HepG2 (cell line): ENCODE measurements around the gene LRFN2. TPM values are rescaled to one million over a fixed set of nuclear protein-coding genes. Genes with fewer than 3 reads are reported as not detected.

ENCODE experiments used
- ATAC-seq: fragments of 200-7000 bp; cut with Tn5 transposase; 3 replicates; pipeline ENCODE4 v1.9.1; 2020; ENCODE audit warnings: mild to moderate bottlenecking, moderate library complexity
- BruUV-seq: library from RNA; stranded (reverse); fragments of 400-500 nt; replicated peaks from 2 replicates; lab custom pipeline; 2021; lab: Mats Ljungman, UMichigan
- CTCF ChIA-PET: fragments of 300-600 bp; formaldehyde crosslinking; extraction: SDS; loops from one replicate; lab custom pipeline; 2021; ENCODE audit warnings: low total read pairs, inconsistent platforms, low intra/inter-chr PET ratio; lab: Yijun Ruan, JAX
- POLR2A ChIA-PET: fragments of 350-600 bp; sonication (Branson Sonifier 250); formaldehyde crosslinking; loops from one replicate; lab custom pipeline; 2020; ENCODE audit warnings: antibody characterized with exemption, inconsistent platforms; lab: Yijun Ruan, JAX
- DNase-seq: peaks from one replicate; pipeline ENCODE4 v3.0.0-alpha.2; 2015; ENCODE audit warnings: low spot score
- FAIRE-seq: peaks from 3 replicates; lab custom pipeline; 2011; peaks lifted over from hg19 to GRCh38; lab: Jason Lieb, UNC
- H2AFZ ChIP-seq: one replicate; pipeline ENCODE4 v1.6.1; 2011; ENCODE audit warnings: low read length, inconsistent platforms
- H3K27ac ChIP-seq: fragments of 300-600 bp; 3 replicates; pipeline ENCODE4 v1.8.0; 2011; ENCODE audit warnings: mixed run types, mild to moderate bottlenecking, mixed read lengths, low read length, inconsistent platforms; ENCODE audit not compliant: insufficient read depth; ENCODE audit errors: extremely low read length
- H3K27me3 ChIP-seq, 2 experiments: fragments of 200-600 bp in 1 of 2; 2 replicates in 1 of 2; 3 replicates in 1 of 2; pipeline versions ENCODE4 v1.6.0 to v1.8.0; 2011; ENCODE audit warnings: low read length in 2 of 2, mild to moderate bottlenecking in 2 of 2, moderate library complexity in 2 of 2, inconsistent platforms in 1 of 2; ENCODE audit not compliant: insufficient read depth in 2 of 2, control insufficient read depth in 1 of 2
- H3K36me3 ChIP-seq, 2 experiments: fragments of 200-600 bp in 1 of 2; replicated peaks in 1 of 2; 2 replicates in 1 of 2; 3 replicates in 1 of 2; pipeline versions ENCODE4 v1.5.1 to v1.8.0; 2011; ENCODE audit warnings: low read length in 2 of 2, inconsistent platforms in 1 of 2; ENCODE audit not compliant: insufficient read depth in 2 of 2, control insufficient read depth in 1 of 2
- H3K4me1 ChIP-seq: 2 replicates; pipeline ENCODE4 v1.5.1; 2012; ENCODE audit warnings: low read length, inconsistent platforms; ENCODE audit not compliant: insufficient read depth
- H3K4me2 ChIP-seq: 2 replicates; pipeline ENCODE4 v1.6.0; 2011; ENCODE audit warnings: low read depth, low read length, inconsistent platforms
- H3K4me3 ChIP-seq, 3 experiments: fragments of 200-600 bp in 1 of 3; sonication (generic), shearing (Covaris generic) in 1 of 3; replicated peaks in 1 of 3; 2 replicates each; pipeline ENCODE4 v1.5.1; 2011 to 2016; ENCODE audit warnings: low read length in 3 of 3, inconsistent platforms in 2 of 3, low read depth in 2 of 3, mild to moderate bottlenecking in 2 of 3, control low read depth in 1 of 3, mixed read lengths in 1 of 3; ENCODE audit not compliant: insufficient read depth in 1 of 3
- H3K79me2 ChIP-seq: one replicate; pipeline ENCODE4 v1.6.1; 2011; ENCODE audit warnings: low read length, inconsistent platforms; ENCODE audit not compliant: insufficient read depth
- H3K9ac ChIP-seq: 2 replicates; pipeline ENCODE4 v1.6.0; 2011; ENCODE audit warnings: mild to moderate bottlenecking, low read depth, low read length, inconsistent platforms; ENCODE audit not compliant: insufficient read depth
- H3K9me3 ChIP-seq: 2 replicates; pipeline ENCODE4 v1.5.1; 2012; ENCODE audit warnings: mild to moderate bottlenecking, low read length
- H4K20me1 ChIP-seq: 2 replicates; pipeline ENCODE4 v1.6.0; 2011; ENCODE audit warnings: inconsistent platforms, mild to moderate bottlenecking, low read length, moderate library complexity; ENCODE audit not compliant: insufficient read depth
- CREB1 ChIP-seq, 2 experiments: fragments of 450-650 bp in 1 of 2; IDR thresholded peaks; 2 replicates each; pipeline ENCODE4 v1.6.1; 2016 to 2017; ENCODE audit warnings: control low read depth in 1 of 2, mild to moderate bottlenecking in 1 of 2, missing compliant biosample characterization in 1 of 2, missing genetic modification characterization in 1 of 2
- GMEB2 ChIP-seq: IDR thresholded peaks from 2 replicates; pipeline ENCODE4 v1.6.1; 2016; ENCODE audit warnings: missing biosample characterization, missing genetic modification reagents, low read depth
- HNF4A ChIP-seq: sonication (generic); formaldehyde crosslinking; IDR thresholded peaks from 2 replicates; pipeline ENCODE4 v1.4.0; 2020; ENCODE audit warnings: missing genetic modification reagents
- KDM4B ChIP-seq: sonication (generic); formaldehyde crosslinking; IDR thresholded peaks from 2 replicates; pipeline ENCODE4 v1.4.0; 2020; ENCODE audit warnings: missing genetic modification reagents
- MAZ ChIP-seq, 2 experiments: sonication (generic) in 1 of 2; formaldehyde crosslinking in 1 of 2; IDR thresholded peaks; 2 replicates each; pipeline versions ENCODE4 v1.5.0 to v1.6.1; 2012 to 2020; ENCODE audit warnings: low read depth in 2 of 2, mild to moderate bottlenecking in 2 of 2, borderline replicate concordance in 1 of 2, improper control_type of control experiment in 1 of 2, low read length in 1 of 2, missing genetic modification reagents in 1 of 2, moderate library complexity in 1 of 2
- MZF1 ChIP-seq: sonication (generic); formaldehyde crosslinking; IDR thresholded peaks from 2 replicates; pipeline ENCODE4 v1.8.1; 2023; ENCODE audit warnings: mild to moderate bottlenecking, missing genetic modification reagents, borderline replicate concordance
- NR2F1 ChIP-seq, 2 experiments: fragments of 450-650 bp in 1 of 2; formaldehyde crosslinking in 1 of 2; IDR thresholded peaks; 2 replicates each; pipeline versions ENCODE4 v1.5.0 to v1.6.1; 2016 to 2020; ENCODE audit warnings: mild to moderate bottlenecking in 1 of 2, missing compliant biosample characterization in 1 of 2, missing genetic modification reagents in 1 of 2, moderate library complexity in 1 of 2
- PAX8 ChIP-seq: sonication (generic); formaldehyde crosslinking; IDR thresholded peaks from 2 replicates; pipeline ENCODE4 v1.8.0; 2022; ENCODE audit warnings: mild to moderate bottlenecking, missing genetic modification reagents, borderline replicate concordance
- SIN3A ChIP-seq: IDR thresholded peaks from 2 replicates; pipeline ENCODE4 v1.6.1; 2011; ENCODE audit warnings: low read depth, mild to moderate bottlenecking, control low read depth, low read length, borderline replicate concordance
- SP4 ChIP-seq: sonication (generic); formaldehyde crosslinking; IDR thresholded peaks from 2 replicates; pipeline ENCODE4 v1.8.1; 2023; ENCODE audit warnings: mild to moderate bottlenecking, missing genetic modification reagents
- TBX2 ChIP-seq: sonication (generic); formaldehyde crosslinking; IDR thresholded peaks from 2 replicates; pipeline ENCODE4 v1.5.0; 2020; ENCODE audit warnings: missing genetic modification reagents, mild to moderate bottlenecking, borderline replicate concordance
- U2AF1 ChIP-seq: fragments of 200-400 bp; formaldehyde crosslinking; optimal IDR thresholded peaks from 2 replicates; pipeline ENCODE3; 2017; ENCODE audit warnings: mild to moderate bottlenecking, low read depth, low read length
- ZFP62 ChIP-seq: sonication (generic); formaldehyde crosslinking; IDR thresholded peaks from 2 replicates; pipeline ENCODE4 v1.4.0; 2020; ENCODE audit warnings: missing genetic modification reagents
- ZSCAN9 ChIP-seq: IDR thresholded peaks from 2 replicates; pipeline ENCODE4 v1.6.1; 2016; ENCODE audit warnings: borderline replicate concordance
- WGBS: methylation state at CpG from one replicate; pipeline ENCODE4 v1.1.6; 2017; ENCODE audit warnings: low lambda C conversion rate; 5-methylcytosine and 5-hydroxymethylcytosine counted together
- in situ Hi-C: cut with HindIII; loops from 2 replicates; pipeline ENCODE4 v1.10.0; 2017; ENCODE audit warnings: low pct_unique_long_range_greater_than_20kb; ENCODE audit not compliant: extremely low pct_ligation_motif_present
- intact Hi-C: fragments of 100-400 bp; cut with micrococcal nuclease; formaldehyde crosslinking; loops from one replicate; pipeline ENCODE4 v1.10.0; 2022; ENCODE audit not compliant: unreplicated experiment
- polyA plus RNA-seq, 8 experiments: library from polyadenylated mRNA; depleted of rRNA in 3 of 8; stranded (reverse) in 7 of 8; unstranded in 1 of 8; fragments of >200 nt; fragmentation: Illumina TruSeq in 4 of 8; extraction: Trizol in 4 of 8; gene quantifications; 2 replicates each; pipeline versions ENCODE4 v1.2.1 to v1.2.3, GENCODE V29; 2011 to 2016; ENCODE audit warnings: low read depth in 4 of 8, missing spikeins in 1 of 8, mixed read lengths in 1 of 8; ENCODE audit not compliant: insufficient read depth in 1 of 8
- total RNA-seq, 5 experiments: library from RNA; depleted of rRNA; stranded (reverse); fragments of >200 nt; fragmentation: Illumina TruSeq; extraction: Trizol; gene quantifications; 2 replicates each; pipeline ENCODE4 v1.2.3, GENCODE V29; 2016; ENCODE audit warnings: low read depth in 1 of 5
- TF ChIP-seq, protein P1 (sequence below): sonication (generic); formaldehyde crosslinking; IDR thresholded peaks from 2 replicates; pipeline ENCODE4 v1.5.1; 2020; ENCODE audit warnings: mild to moderate bottlenecking, missing genetic modification reagents, moderate library complexity
- TF ChIP-seq, protein P2 (sequence below): sonication (generic); formaldehyde crosslinking; IDR thresholded peaks from 2 replicates; pipeline ENCODE4 v1.4.0; 2020; ENCODE audit warnings: missing genetic modification reagents
- TF ChIP-seq, protein P3 (sequence below): sonication (generic); formaldehyde crosslinking; IDR thresholded peaks from 2 replicates; pipeline ENCODE4 v1.8.0; 2023; ENCODE audit warnings: mild to moderate bottlenecking, missing genetic modification reagents

Gene LRFN2
- total and polyA plus RNA-seq, 2 of the 13 experiments (the other 11 are each of a cell fraction or from before 2014, with no cell fraction given), result not detected

DNA sequence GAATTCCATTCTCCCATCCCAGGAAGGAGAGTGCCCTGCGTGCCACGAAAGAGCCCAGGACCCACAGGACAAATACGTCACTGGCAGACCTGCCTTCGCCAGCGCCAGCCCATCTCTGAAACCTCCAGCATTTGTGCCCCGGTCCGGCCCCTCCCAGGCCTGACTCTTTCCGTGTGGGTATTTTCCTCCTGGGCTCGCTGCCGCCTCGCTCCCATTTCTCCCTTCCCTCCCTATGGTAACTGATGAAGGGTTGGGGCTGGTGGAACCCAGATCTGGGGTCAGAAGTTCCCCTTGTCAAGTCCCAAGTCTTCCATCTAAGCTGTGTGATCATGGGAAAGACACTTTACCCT lies 208.5 kb downstream of the LRFN2 start:
- Histone ChIP-seq H3K27ac (no peak overlapping the region), H3K36me3 (no peaks in the 10 kb centered on the region), H2AFZ (no peak overlapping the region), H3K9ac (no peak overlapping the region), H3K4me1 (no peaks in the 10 kb centered on the region), H3K27me3 (no peaks in the 10 kb centered on the region), H3K79me2 (no peaks in the 10 kb centered on the region), H4K20me1 (no peaks in the 10 kb centered on the region), H3K9me3 (no peaks in the 10 kb centered on the region), H3K4me2 (no peak overlapping the region), H3K4me3 (no peak overlapping the region)
- 75% methylated on average over 11 of the region's 11 CpGs for WGBS
- DNase-seq, result no peak
- intact Hi-C loops (no loop called here), in situ Hi-C loops (no loop called here)
- no TSS peak for BruUV-seq
- CTCF ChIA-PET, result no interaction called here
- POLR2A ChIA-PET, result no interaction called here
- FAIRE-seq, result no peak
- ATAC-seq, result no peak
- no peak for TF ChIP-seq GMEB2 (CRISPR knock-in tag)
- TF ChIP-seq KDM4B, result no peak
- TF ChIP-seq SP4 (CRISPR knock-in tag), result no peak
- no peak for TF ChIP-seq U2AF1
- TF ChIP-seq MAZ (IDR thresholded peaks at IDR 0.05; ENCODE audit: borderline replicate concordance, low read depth, low read length), result no peak
- no peak for TF ChIP-seq MAZ (CRISPR knock-in tag; IDR thresholded peaks at IDR 0.05; ENCODE audit: low read depth)
- no peak for TF ChIP-seq CREB1 (IDR thresholded peaks at IDR 0.05)
- no peak for TF ChIP-seq CREB1 (CRISPR knock-in tag; IDR thresholded peaks at IDR 0.05)
- TF ChIP-seq, protein P1, sequence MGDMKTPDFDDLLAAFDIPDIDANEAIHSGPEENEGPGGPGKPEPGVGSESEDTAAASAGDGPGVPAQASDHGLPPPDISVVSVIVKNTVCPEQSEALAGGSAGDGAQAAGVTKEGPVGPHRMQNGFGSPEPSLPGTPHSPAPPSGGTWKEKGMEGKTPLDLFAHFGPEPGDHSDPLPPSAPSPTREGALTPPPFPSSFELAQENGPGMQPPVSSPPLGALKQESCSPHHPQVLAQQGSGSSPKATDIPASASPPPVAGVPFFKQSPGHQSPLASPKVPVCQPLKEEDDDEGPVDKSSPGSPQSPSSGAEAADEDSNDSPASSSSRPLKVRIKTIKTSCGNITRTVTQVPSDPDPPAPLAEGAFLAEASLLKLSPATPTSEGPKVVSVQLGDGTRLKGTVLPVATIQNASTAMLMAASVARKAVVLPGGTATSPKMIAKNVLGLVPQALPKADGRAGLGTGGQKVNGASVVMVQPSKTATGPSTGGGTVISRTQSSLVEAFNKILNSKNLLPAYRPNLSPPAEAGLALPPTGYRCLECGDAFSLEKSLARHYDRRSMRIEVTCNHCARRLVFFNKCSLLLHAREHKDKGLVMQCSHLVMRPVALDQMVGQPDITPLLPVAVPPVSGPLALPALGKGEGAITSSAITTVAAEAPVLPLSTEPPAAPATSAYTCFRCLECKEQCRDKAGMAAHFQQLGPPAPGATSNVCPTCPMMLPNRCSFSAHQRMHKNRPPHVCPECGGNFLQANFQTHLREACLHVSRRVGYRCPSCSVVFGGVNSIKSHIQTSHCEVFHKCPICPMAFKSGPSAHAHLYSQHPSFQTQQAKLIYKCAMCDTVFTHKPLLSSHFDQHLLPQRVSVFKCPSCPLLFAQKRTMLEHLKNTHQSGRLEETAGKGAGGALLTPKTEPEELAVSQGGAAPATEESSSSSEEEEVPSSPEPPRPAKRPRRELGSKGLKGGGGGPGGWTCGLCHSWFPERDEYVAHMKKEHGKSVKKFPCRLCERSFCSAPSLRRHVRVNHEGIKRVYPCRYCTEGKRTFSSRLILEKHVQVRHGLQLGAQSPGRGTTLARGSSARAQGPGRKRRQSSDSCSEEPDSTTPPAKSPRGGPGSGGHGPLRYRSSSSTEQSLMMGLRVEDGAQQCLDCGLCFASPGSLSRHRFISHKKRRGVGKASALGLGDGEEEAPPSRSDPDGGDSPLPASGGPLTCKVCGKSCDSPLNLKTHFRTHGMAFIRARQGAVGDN, result no peak
- no peak for TF ChIP-seq SIN3A
- TF ChIP-seq ZFP62 (CRISPR knock-in tag), result no peak
- TF ChIP-seq HNF4A, result no peak
- TF ChIP-seq MZF1 (CRISPR knock-in tag), result no peak
- TF ChIP-seq TBX2 (CRISPR knock-in tag), result no peak
- no peak for TF ChIP-seq ZSCAN9
- TF ChIP-seq, protein P2, sequence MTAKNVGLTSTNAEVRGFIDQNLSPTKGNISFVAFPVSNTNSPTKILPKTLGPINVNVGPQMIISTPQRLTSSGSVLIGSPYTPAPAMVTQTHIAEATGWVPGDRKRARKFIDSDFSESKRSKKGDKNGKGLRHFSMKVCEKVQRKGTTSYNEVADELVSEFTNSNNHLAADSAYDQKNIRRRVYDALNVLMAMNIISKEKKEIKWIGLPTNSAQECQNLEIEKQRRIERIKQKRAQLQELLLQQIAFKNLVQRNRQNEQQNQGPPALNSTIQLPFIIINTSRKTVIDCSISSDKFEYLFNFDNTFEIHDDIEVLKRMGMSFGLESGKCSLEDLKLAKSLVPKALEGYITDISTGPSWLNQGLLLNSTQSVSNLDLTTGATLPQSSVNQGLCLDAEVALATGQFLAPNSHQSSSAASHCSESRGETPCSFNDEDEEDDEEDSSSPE (CRISPR knock-in tag), result no peak
- TF ChIP-seq, protein P3, sequence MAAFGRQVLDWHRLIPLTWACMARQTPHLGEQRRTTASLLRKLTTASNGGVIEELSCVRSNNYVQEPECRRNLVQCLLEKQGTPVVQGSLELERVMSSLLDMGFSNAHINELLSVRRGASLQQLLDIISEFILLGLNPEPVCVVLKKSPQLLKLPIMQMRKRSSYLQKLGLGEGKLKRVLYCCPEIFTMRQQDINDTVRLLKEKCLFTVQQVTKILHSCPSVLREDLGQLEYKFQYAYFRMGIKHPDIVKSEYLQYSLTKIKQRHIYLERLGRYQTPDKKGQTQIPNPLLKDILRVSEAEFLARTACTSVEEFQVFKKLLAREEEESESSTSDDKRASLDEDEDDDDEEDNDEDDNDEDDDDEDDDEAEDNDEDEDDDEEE, result no peak
- no peak for TF ChIP-seq NR2F1 (CRISPR knock-in tag; IDR thresholded peaks at IDR 0.05)
- TF ChIP-seq PAX8 (CRISPR knock-in tag), result no peak
